ENCODE measurements around the gene TSSK3. TPM values are rescaled to one million over a fixed set of nuclear protein-coding genes. Genes with fewer than 3 reads are reported as not detected.
A peak's percentile ranks its signal among the peaks of the same experiment; 100 is the strongest.

TSSK3 gene
- total RNA-seq, 1 donor from 2014 or later, result 4.2 TPM

GRCh38 chr1:32400876-32401631, 38.7 kb downstream of the TSSK3 start:
- peak; percentile 86 for DNase-seq (ENCODE audit: low spot score)

GRCh38 chr1:32404946-32405345, 42.6 kb downstream of the TSSK3 start:
- no peak for DNase-seq (ENCODE audit: low spot score)

- no peak for DNase-seq (ENCODE audit: low spot score)
Observed at GRCh38 chr1:32405672-32406467, 43.5 kb downstream of the TSSK3 start.

- no peak for DNase-seq (ENCODE audit: low spot score)
Observed at GRCh38 chr1:32406629-32407111, 44.3 kb downstream of the TSSK3 start.

GRCh38 chr1:32411261-32411660, 48.9 kb downstream of the TSSK3 start:
- no peak for DNase-seq (ENCODE audit: low spot score)

GRCh38 chr1:32413507-32414185, 51.3 kb downstream of the TSSK3 start:
- peak; percentile 60 for DNase-seq (ENCODE audit: low spot score)

Other genes starting within 250 kb of the TSSK3 start
- 59.6 TPM for gene TXLNA, start 182.9 kb upstream of the TSSK3 start, total RNA-seq
- 2.1 TPM for gene CCDC28B, start 161.9 kb upstream of the TSSK3 start, total RNA-seq
- 2.5 TPM for gene IQCC, start 156.9 kb upstream of the TSSK3 start, total RNA-seq
- not detected for gene DCDC2B, start 153.4 kb upstream of the TSSK3 start, total RNA-seq
- gene TMEM234, start 140.2 kb upstream of the TSSK3 start, total RNA-seq, result 45.9 TPM
- 171 TPM for gene EIF3I, start 140.1 kb upstream of the TSSK3 start, total RNA-seq
- gene FAM167B, start 115.3 kb upstream of the TSSK3 start, total RNA-seq, result 8.3 TPM
- gene LCK, start 111.3 kb upstream of the TSSK3 start, total RNA-seq, result 3.8 TPM
- 113 TPM for gene HDAC1, start 70.5 kb upstream of the TSSK3 start, total RNA-seq
- 117 TPM for gene MARCKSL1, start 26.3 kb upstream of the TSSK3 start, total RNA-seq
- gene FAM229A, start 54 bp upstream of the TSSK3 start, total RNA-seq, result 5.5 TPM
- 59.6 TPM for gene BSDC1, start 31.9 kb downstream of the TSSK3 start, total RNA-seq
- 0.57 TPM for gene ZBTB8B, start 102.5 kb downstream of the TSSK3 start, total RNA-seq
- 10.5 TPM for gene ZBTB8A, start 176.9 kb downstream of the TSSK3 start, total RNA-seq